ENCODE measurements around the gene ROR1.

GRCh38 chr1:64093941-64094340, 320.1 kb downstream of the ROR1 start:
- TF ChIP-seq NR2C2 (CRISPR knock-in tag; IDR thresholded peaks at IDR 0.05): no peak
- TF ChIP-seq NR2C2 (tag; IDR thresholded peaks at IDR 0.05): no peak
- TF ChIP-seq KDM1A (IDR thresholded peaks at IDR 0.05): no peak
- TF ChIP-seq JUN (IDR thresholded peaks at IDR 0.05; ENCODE audit: borderline replicate concordance, low read depth, low read length): no peak
- no peak for TF ChIP-seq JUN (CRISPR knock-in tag; IDR thresholded peaks at IDR 0.05; ENCODE audit: borderline replicate concordance)
- TF ChIP-seq ZBTB33 (CRISPR knock-in tag; IDR thresholded peaks at IDR 0.05): no peak
